CD4-positive, alpha-beta T cell treated with Interleukin-2 at 100 ng/mL for 4 hours (primary cell): ENCODE results near the gene SLC24A4.
"Not testable (repeated sequence)": the region's sequence is repeated elsewhere in the genome, so short reads cannot be mapped to it uniquely, and the experiment has no call there.

ENCODE experiments used
- DNase-seq: peaks from one replicate; pipeline ENCODE4 v3.0.0-alpha.2; 2020; ENCODE audit warnings: low spot score

The SLC24A4 gene

DNA sequence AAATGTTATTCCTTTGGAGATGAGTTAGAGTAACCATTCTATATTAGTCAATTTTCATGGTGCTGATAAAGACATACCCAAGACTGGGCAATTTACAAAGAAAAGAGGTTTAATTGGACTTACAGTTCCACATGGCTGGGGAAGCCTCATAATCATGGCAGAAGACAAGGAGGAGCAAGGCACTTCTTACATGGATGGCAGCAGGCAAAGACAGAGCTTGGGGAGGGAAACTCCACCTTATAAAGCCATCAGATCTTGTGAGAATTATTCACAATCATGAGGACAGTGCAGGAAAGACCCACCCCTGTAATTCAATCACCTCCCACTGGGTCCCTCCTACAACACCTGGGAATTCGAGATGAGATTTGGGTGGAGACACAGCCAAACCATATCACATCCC is 79.5 kb downstream of the SLC24A4 start:
- DNase-seq: not testable (repeated sequence)

DNA sequence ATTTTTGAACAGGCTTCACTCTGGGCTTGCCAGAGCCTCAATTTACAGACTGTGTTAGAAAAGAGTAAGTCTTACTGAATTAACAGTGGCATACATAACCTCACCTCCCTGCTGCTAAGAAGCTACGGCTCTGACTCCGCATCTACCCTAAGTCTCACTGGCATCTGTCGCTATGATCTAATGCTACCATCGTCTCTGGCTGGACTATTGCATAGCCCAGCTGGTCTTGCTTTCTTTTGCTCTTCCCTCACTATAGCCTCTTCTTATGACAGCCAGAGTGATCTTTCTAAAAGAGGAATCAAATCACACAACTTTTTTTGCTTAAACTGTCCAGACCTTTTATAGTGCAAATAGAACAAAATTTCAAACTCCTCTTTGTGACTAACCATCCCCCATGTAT is 81.1 kb downstream of the SLC24A4 start:
- DNase-seq: no peak

DNA sequence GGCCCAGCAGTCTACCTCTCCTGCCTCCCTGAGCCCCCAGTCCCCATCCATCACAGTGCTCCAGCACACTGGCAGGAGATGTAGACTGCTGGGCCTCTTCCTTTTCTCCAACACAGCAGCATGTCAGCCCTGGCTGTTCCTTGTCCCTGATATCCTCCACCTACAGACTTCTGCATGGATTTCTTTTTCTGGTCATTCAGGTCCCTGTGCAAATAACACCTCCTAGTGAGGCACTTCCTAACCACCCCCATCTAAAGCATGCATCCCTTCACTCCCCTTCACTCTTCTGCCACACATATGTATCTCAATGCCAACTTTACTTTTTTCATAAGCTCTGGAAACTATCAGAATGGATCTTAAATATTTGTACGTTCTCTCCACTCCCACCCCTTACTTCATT is 81.5 kb downstream of the SLC24A4 start:
- DNase-seq: no peak

DNA sequence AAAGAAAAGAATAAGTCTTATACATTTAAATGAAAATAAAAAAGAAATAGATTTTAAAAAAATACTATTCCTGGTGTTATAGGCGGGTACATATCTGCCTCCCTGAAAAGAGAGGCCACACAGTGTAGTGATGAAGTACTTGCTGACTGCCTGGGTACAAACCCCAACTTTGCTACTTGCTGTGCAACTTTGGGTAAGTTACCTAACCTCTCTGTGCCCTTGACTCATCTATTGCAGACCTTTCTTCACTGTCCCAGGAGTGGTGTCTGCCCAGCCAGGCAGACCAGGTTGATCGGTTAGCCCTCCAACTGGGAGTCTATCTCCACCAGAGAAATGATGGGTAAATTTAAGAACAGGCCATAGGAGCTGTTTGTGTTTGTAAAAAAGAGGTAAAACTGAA is 82.0 kb downstream of the SLC24A4 start:
- DNase-seq: no peak

DNA sequence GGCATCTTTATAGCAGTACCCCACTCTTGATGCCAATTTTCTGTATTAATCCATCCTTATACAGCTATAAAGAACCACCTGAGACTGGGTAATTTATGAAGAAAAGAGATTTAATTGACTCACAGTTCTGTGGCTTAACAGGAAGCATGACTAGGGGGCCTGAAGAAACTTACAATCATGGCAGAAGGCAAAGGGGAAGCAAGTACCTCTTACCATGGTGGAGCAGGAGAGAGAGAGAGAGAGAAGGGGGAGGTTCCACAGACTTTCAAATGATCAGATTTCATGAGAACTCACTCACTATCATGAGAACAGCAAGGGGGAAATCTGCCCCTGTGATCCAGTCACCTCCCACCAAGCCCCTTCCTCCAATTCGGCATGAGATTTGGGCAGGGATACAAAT is 84.4 kb downstream of the SLC24A4 start:
- DNase-seq: no peak

DNA sequence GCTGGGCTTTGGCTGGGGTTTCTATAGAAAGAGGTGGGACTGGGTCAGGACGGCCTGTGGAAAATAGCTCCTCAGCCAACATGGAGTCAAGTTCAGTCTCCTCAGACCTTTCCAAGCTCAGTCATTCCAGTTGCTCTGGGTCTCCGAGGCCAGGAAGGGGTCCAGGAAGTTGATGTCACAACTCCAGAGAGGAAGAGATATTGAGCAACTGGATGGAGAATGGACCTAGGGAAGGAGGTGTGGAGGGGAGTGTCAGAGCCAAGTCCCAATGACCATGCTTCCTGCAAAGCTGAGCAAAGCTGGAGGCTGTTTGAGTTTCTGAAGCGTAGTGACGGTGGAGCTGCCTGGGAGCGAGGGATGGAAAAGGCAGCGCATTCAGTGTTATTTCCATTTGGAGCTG is 86.1 kb downstream of the SLC24A4 start:
- DNase-seq: no peak

DNA sequence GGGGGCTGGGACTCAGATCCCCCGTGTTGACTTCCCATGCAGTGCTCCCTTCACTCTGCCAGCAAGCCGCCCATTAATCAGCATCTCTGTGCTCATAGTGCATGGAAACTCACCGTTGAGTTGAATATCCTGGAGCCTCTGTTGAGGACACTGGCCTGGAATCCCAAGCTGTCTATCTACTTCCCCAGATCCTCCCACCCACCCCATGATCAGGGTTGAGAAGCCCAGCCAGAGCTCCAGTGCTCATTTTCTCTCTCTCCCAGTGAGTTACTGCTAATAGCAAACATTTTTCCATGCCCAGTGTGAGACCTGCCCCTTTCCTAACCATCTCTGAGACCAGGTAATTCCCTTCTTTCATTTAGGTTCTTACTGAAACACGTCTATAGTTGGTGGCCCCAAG is 88.2 kb downstream of the SLC24A4 start:
- no peak for DNase-seq

DNA sequence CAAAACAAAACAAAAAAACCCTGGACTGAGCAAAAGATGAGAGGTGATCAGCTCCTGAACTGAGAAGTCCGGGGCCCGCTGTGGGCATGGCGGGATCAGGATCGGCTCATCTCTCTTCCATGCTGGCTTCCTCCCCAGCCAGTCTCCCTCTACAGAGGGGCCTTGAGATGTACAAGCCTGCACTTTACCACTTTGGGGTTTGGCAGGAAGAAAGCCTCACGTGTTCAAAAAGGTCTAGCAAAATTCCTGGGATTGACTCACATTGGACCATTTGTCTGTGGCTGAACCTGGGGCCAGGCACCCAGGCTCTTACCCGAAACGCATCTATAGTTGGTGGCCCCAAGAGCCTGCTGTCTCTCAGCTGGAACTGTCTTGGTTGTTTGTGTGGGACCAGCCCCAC is 89.0 kb downstream of the SLC24A4 start:
- no peak for DNase-seq

DNA sequence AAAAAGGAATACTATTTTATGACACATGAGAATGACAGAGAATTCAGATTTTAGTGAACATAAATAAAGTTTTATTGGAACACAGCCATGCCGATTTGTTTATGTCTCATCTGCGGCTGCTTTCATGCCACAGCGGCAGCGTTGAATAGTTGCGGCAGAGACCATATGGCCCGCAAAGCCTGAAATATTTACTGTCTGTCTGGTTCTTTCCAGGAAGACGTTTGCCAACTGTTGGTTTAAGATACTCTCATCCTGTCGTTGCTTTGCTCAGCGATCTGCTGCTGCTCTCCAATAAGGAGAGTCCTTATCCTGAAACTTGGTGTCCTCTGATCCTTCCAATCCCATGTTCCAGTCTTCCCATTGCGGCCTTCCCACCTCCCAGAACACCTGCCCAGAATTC is 89.9 kb downstream of the SLC24A4 start:
- no peak for DNase-seq

DNA sequence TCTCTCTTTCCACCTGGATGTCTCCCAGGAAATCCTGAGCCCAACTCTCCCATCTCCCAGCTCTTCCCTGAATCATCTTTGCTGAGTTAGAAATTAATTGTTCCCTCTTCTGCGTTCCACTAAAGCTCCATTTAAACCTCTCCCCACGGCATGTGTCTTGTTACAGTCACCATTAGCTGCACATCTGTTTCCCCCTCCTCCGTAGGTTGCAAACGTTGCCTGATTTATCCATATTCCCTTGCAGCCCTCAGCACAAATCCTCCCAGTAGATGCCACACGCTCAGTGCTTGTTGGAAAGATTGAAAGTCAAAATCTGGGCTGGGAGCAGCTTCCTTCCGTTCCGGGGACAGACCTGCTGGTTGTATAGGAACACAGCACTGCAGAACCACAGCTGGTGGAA is 90.4 kb downstream of the SLC24A4 start:
- DNase-seq: no peak

DNA sequence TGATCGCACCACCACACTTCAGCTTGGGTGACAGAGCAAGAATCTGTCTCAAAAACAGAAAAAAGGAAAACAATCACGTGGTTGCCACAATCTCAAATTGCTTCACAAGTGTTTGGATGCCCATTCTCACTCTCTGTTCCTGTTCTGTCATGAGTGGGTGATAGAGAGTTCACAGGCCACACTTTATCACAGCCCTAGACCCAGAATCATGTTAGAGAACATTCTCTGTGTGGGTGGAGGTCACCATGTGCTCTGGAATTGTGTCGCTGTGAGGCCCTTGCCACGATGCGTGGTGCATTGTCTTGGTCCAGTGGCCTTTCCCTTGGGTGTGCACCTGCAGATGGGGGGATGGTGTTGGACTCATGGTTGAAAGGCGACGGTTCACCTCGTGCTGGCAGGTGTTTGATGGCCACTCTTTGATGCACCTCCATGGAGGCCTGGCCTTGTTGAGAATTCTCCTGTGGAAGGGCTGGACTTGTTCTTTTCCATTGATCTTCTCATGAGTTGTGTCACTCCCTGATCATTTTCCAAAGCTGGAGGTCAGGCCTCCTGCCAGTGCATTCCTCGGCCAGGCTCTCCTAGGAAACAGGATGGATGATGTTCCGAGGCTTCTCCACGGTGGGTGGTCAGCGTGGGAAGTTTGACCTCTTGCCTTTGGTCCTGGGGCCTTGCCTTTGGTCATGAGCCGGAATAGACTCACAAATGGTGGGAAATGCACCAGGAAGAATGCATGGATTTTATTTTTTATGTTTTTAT is 91.9 kb downstream of the SLC24A4 start:
- no peak for DNase-seq

DNA sequence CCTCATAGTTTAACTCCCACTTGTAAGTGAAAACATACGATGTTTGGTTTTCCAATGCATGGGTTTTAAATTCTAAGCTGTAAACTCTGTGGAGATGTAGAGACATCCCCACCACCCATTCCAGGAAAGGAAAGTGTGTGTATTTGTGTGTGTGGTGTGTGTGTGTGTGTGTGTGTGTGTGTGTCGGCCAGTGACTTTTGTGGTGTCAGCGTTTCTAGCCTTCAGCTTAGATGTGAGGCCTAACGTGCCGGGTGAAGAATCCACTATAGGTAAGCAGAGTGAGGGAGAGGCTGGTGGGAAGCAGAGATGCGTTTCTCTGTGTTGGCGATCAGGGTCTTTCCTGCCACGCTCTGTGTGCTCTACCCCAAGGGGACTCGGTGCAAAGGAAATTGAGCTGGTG is 93.0 kb downstream of the SLC24A4 start:
- DNase-seq: no peak

DNA sequence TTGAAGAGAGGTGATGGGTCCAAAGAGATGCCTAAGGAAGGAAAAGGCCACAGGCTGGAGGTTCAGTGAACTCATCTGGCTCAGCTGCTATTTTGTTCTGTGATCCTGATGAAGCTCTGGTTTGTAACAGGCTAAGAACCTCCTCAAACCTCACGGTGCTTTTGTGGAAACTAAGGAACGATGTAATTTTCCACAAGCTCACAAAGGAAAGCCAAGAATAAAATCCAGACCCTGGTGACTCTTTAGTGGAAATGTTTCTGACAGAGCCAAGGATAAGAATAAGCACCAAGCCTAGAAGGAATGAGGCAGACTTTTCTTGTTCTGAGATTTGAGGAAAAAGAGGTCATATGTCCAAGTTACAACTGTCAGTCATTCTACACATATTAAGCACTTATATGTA is 93.6 kb downstream of the SLC24A4 start:
- DNase-seq: no peak

DNA sequence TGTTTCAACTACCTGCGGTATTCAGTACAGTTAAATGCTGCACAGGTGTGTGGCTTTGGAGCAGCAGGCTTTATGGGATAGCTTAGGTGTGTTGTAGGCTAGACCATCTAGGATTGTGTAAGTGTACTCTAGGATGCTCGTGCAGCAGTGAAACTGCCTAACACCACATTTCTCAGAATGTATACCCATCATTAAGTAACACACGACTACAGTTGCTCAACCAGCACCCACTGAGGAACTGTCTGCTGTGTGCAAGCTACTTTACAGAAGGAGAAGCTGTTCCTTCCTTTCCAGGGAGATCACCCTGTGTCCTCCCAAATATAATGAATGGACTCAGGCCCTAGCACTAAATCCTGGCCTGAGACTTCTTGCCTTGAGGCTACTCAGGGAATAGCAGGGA is 94.8 kb downstream of the SLC24A4 start:
- no peak for DNase-seq

DNA sequence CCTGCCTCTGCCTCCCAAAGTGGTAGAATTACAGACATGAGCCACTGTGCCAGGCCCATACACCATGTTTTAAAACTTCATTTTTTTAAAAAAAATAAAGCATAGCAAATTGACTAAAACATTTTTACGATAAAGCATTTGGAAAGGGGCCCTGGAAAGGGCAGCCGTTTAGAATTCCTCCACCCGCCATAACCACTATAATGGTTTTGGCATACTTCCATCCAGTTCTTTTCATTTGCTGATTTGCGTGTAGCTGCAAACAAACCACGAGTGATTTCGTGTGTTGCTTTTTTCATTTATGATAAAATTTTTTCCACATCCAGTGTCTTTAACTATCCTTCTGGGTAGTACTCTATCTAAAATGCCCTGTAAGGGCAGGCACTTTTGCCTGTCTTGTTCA is 98.8 kb downstream of the SLC24A4 start:
- DNase-seq: no peak

DNA sequence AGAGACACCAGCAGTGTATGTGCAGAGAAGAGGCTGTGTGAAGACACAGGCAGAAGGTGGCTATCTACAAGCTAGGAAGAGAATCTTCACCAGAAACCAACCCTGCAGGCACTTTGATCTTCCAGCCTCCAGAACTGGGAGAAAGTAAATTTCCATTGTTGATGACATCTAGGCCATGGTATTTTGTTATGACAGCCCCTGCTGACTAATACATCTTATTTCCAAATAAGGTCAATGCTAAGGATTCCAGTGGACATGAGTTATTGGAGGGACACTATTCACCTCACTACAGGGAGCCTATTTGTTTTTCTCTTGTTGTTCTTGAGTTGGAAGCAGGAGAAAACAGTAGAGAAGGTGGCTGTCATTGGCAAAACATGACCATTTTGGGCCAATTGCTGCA is 102.1 kb downstream of the SLC24A4 start:
- no peak for DNase-seq

DNA sequence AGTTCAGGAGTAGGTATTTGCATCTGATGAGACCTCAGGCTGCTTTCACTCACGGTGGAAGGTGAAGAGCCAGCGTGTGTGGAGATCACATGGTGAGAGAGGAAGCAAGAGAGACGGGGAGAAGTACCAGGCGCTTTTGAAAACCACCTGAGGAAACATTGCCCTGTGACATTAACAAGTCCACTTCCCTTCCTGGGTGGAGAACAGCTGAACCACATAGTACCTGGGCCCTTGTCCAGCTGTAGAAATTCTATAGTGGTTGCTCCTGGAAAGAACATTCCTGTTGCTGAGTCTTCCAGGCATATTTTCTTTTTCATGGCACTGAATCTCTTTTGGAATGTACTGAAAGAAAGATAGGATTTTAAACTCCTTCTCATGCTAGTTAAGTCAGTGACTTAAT is 103.3 kb downstream of the SLC24A4 start:
- DNase-seq: no peak

DNA sequence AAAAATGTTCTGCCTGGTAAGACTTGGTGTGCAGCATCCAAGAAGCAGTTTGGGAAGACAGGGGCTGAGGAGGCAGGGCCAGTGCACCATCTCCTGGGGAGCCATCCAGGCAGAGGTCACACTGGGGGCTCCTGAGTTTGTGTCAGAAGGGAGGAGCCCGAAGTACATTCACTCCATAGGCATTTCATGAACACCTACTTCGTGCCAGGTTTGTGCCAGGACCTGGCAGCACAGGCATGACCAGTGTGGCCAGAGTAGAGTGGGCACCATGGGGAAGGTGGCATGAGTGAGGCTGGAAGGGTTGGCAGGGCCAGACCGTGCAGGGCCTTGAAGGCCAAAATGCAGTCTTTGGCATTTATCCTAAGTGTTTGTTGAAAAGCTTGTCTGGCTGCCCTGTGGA is 104.1 kb downstream of the SLC24A4 start:
- no peak for DNase-seq

DNA sequence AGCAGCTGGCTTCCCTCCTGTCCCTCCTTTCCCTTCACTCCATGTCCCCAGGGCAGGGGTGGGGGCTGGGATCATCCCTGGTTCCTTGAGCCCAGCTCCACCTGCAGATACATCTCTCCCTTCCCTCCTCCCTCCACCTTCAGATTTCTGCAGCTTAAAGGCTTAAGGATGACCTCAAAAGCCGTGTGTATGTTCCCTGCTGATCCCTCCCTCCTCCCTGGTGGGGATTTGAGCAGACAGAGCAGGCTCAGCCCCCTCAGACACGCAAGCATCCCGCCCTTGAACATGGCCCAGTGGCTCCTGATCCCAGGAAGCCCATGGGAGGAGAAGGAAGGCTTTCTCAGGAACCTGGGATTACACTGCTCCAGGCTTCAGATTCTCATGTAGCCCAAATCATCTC is 107.7 kb downstream of the SLC24A4 start:
- DNase-seq: no peak

DNA sequence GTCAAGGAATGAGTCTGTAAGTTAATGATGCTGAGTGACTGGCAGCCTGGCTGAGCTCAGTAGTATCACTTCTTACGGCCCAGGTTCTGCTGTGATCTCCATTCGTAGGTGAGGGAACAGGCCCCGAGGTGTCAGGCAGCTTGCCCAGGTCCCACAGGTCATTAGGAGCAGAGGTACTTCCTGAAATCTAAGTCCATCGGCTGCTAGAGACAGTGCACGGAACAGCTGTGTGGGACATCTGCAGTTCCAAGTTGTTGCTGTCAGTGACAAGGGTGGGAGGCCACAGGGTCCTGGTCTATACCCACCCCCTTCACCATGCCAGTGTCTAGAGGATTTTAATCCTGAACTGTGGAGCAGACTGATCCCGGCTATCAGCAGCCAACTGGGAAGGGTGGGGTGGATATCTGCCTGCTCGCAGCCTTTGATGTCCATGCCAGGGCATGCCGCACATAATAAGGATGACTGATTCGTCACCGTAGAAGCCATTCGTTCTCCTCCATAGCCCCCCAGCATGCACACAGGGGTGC is 108.3 kb downstream of the SLC24A4 start:
- no peak for DNase-seq

DNA sequence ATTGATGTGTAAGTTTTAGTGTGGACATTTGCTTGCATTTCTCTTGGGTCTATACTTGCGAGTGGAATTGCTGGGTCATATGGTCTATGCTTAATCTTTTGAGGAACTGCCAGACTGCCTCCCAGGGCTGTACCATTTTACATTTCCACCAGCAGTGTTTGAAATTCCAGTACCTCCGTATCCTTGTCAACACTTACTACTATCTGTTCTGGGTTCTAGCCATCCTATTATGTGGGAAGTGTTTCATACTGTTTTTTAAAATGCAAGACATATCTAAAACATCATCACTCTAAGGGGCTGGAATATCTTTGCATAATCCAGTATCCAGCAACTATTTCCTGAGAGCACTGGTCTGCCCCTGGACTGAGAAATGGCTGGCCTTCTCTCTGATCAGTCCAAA is 110.4 kb downstream of the SLC24A4 start:
- DNase-seq: no peak

DNA sequence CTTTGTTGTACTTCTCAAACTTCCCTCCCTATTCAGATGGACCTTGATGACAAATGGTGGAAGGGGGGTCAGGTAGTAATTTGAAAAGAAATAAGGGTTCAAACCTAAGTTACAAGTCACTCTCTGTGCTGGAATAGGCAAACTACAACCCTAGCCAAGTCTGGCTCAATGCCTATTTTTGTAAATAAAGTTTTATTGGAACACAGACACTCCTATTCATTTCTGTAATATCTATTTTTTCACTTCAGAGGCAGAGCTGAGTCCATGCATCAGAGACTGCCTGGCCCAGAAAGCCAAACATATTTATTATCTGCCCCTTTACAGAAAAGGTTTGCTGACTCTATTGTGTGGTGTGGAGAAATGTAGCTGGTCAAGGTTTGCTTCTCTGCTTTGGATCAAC is 112.2 kb downstream of the SLC24A4 start:
- DNase-seq: no peak

DNA sequence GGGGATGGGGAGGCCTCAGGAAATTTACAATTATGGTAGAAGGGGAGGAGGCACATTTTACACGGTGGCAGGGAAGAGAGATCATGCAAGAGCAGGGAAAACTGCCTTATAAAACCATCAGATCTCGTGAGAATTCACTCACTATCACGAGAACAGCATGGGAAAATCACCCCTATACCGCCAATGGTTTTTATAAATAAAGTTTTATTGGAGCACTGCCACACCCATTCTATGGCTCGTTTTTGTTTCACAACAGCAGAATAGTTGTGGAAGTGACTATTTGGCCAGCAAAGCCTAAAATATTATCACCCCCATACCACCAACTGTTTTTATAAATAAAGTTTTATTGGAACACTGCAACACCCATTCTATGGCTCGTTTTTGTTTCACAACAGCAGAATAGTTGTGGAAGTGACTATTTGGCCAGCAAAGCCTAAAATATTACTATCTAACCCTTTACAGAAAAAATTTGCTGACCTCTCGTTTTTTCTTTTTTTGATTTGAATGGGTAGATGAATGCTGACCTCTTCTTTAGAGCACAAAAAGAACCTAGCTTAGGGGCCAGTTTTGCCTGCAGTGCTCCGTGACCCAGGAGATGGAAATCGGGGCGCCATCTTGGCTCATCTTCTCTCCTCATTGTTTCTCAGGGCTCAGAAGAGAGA is 113.3 kb downstream of the SLC24A4 start:
- DNase-seq: no peak

DNA sequence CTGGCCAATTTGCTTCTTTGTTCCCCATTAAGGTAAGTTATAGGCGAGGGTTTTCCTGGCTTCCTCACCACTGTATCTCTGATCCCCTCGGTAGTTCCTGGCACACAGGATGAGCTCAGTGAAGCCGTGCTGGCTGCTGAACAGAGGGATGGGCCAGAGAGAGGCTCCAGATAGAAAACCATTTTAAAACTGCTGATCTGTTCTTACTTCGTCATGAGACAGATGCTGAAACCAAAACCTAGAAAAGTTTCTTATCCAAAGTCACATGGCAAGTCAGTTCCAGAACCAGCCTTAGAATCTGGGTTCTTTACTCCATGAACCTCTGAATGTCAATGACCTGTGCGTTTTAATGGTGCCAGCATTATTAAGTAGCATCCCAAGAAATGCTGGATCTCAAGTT is 114.3 kb downstream of the SLC24A4 start:
- DNase-seq: no peak
